Measurements from ENCODE around the gene NDUFS4. TPM values are rescaled to one million over a fixed set of nuclear protein-coding genes. Genes with fewer than 3 reads are reported as not detected.

The NDUFS4 gene
- 100 to 1,000 TPM in 2 of 4 donors, 10 to 100 TPM in 2; 79.5 to 158 (median 115) TPM for total RNA-seq

- TF ChIP-seq CTCF (IDR thresholded peaks at IDR 0.05; ENCODE audit: low read depth), result no peak
These were observed at the start of gene NDUFS4 for GRCh38 chr5:53560506-53561191. Gene NDUFS4 (plus strand): TSS chr5:53560639. CDS start chr5:53560663, 24 bp downstream.

DNA sequence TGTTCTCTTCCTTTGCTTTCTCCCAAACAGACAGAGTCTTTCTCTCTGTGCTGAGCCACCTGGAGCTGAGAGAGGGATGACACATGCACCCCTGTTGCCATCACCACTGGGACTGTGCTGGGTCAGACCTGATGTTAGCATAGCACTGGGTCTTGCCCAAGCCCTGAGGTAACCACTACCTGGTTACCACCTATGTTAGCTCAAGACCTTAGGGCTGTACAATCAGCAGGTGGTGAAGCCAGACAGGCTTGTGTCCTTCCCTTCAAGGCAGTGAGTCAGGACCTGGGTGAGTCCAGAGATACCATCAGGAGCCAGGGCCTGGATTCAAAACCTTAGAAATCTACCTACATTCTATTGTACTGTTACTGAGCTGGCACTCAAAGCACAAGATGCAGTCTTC is 47.9 kb upstream of the NDUFS4 start:
- no peak for TF ChIP-seq CTCF (IDR thresholded peaks at IDR 0.05; ENCODE audit: low read depth)

DNA sequence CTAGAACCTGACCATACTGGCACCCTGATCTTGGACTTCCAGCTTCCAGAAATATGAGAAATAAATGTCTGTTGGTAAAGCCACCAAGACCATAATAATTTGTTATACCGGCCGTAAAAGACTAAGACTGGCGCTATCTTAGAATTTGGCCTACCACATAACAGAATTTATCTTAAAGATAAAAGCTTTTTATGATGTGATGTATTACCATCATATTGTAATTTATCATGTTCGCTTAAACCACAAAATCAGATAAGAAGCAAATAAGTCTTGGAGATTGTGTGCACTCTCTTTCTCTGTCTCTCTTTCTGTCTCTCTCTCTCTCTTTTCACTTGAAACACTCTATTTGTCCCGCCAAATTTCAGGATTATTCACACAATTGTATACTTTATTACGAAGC is 44.5 kb upstream of the NDUFS4 start:
- TF ChIP-seq CTCF (IDR thresholded peaks at IDR 0.05; ENCODE audit: low read depth), result no peak

- no peak for TF ChIP-seq CTCF (IDR thresholded peaks at IDR 0.05; ENCODE audit: low read depth)
These were observed 39.6 kb upstream of the NDUFS4 start for GRCh38 chr5:53520813-53521212.

- TF ChIP-seq CTCF (IDR thresholded peaks at IDR 0.05; ENCODE audit: low read depth), result no peak
These were observed 22.7 kb upstream of the NDUFS4 start for GRCh38 chr5:53537711-53538110.

GRCh38 chr5:53541859-53542258 is 18.6 kb upstream of the NDUFS4 start:
- TF ChIP-seq CTCF (IDR thresholded peaks at IDR 0.05; ENCODE audit: low read depth), result no peak

DNA sequence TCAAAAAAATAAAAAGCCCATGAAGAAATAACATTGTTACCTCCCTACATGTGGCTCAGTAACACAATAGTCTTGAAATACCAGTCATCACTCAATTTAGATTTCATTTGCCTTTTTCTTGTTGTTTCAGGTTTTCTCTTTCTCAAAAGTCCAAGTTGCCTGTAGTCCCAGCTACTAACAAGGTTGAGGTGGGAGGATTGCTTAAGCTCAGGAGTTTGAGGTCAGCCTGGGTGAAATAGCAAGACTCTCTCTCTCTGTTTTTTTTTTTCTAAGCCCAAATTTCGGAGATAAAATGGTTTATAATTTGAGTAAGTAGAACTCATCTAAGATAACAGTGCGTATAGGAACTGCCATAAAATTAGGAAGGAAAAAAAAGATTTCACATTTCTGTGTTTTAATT is 17.5 kb upstream of the NDUFS4 start:
- no peak for TF ChIP-seq CTCF (IDR thresholded peaks at IDR 0.05; ENCODE audit: low read depth)

Measured in subcutaneous adipose tissue (tissue), 4 donors.